ENCODE results near the gene BCL2L12.

Gene BCL2L12

DNA sequence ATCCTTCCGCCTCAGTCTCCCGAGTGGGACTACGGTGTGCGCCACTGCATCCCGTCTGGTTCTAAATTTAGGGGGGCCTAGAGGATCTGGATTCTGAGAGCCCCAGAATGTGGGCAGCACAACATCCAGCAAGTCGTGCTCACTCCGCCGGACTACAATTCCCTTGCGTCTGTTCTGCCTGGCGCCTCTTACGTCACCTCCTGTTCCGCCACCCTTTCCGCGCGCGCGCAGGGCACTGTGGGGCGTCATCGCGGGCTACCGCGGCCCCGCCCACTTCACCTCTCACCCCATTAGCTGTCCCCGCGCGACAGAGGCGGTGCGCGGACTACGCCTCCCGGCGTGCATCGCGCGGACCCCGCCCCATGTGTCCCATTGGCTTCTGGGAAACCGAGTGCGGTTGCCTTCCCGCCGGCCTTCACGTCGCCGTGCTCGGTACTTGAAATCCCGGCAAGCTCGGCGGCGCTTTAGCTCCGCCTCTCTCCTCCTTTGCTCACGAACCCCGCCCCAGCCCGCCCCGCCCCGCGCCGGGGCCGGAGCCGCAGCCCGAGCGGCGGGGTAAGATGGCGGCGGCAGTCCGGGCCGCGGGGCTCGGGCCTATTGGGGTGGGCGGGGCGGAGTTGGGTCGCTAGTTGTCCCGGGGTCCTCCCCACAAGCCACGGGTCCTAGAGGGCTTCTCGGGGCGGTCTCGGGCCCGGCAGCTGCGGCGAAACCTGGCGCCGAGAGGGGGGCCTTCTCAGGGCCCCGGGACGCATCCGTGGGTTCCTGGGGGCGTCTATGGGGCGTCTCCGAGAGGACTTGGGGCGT, 23.8 kb upstream of the BCL2L12 start, which contains the start of gene SCAF1:
Gene SCAF1, plus strand, starts transcription at position 522 of the 804 bp plus-strand sequence. CDS start 2,818 bp downstream, outside the sequence.
- Histone ChIP-seq H4K20me1 (ENCODE audit: insufficient read depth, low read length) (no peaks in the 10 kb centered on the region), H3K9me3 (replicated peaks; ENCODE audit: insufficient read depth, low read length) (no peaks in the 10 kb centered on the region), H3K9ac (ENCODE audit: low read length) (peak within 1 kb of the TSS; percentile 95), H3K4me3 (ENCODE audit: low read length) (peak within 1 kb of the TSS; percentile 85), H3K4me1 (ENCODE audit: low read length) (peaks cover 13% of the 10 kb centered on the region), H2AFZ (ENCODE audit: low read length) (peak within 1 kb of the TSS; percentile 28; the same call in 1 of the 2 replicates), H3K4me2 (ENCODE audit: low read depth, low read length) (peak within 1 kb of the TSS; percentile 93), H3K9me2 (replicated peaks; ENCODE audit: insufficient read depth, low read length) (no peaks in the 10 kb centered on the region), H3K79me2 (ENCODE audit: low read length) (peaks cover 48% of the 10 kb centered on the region), H3K36me3 (replicated peaks; ENCODE audit: insufficient read depth, low read length) (no peaks in the 10 kb centered on the region), H3K27me3 (replicated peaks; ENCODE audit: insufficient read depth, low read length) (0 out of 2 replicates have a peak, but pooled peaks cover 8% of the 10 kb centered on the region), H3K27ac (ENCODE audit: low read length) (peak within 1 kb of the TSS; percentile 95), H3F3A (ENCODE audit: insufficient read depth, low read length) (peaks cover 11% of the 10 kb centered on the region)
- TF ChIP-seq EZH2phosphoT487 (IDR thresholded peaks at IDR 0.05; ENCODE audit: low read length): no peak
- TF ChIP-seq EZH2 (optimal IDR thresholded peaks at IDR 0.05; ENCODE audit: low read depth, low read length): no peak
- TF ChIP-seq, protein P1, sequence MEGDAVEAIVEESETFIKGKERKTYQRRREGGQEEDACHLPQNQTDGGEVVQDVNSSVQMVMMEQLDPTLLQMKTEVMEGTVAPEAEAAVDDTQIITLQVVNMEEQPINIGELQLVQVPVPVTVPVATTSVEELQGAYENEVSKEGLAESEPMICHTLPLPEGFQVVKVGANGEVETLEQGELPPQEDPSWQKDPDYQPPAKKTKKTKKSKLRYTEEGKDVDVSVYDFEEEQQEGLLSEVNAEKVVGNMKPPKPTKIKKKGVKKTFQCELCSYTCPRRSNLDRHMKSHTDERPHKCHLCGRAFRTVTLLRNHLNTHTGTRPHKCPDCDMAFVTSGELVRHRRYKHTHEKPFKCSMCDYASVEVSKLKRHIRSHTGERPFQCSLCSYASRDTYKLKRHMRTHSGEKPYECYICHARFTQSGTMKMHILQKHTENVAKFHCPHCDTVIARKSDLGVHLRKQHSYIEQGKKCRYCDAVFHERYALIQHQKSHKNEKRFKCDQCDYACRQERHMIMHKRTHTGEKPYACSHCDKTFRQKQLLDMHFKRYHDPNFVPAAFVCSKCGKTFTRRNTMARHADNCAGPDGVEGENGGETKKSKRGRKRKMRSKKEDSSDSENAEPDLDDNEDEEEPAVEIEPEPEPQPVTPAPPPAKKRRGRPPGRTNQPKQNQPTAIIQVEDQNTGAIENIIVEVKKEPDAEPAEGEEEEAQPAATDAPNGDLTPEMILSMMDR (IDR thresholded peaks at IDR 0.05; ENCODE audit: low read length): no peak
- DNase-seq: peak; percentile 99

DNA sequence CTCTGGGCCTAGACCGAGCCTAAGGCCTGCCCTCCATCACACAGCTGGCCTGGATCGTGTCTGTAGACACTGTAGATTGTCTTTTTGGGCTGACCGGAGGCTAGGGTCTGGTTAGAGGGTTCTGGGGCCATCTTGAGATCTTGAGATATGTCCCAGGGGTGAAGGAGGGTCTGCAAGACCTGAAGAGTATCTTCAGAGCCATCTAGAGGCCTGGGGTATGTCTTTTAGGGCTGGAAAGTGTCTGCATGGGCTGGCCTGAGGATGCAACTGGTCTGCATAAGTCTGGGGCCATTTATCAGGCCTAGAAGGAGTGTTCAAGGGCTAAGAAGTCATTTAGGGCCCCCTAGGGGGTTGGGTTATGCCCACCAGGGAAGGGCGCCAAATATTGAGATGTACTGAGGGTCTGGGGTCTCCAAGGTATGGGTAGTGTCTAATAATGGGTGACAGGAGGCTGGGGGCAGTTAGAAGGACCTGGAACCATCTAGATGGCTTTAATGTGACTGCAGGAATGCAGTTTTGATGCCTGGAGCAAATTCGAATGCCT, 23.2 kb upstream of the BCL2L12 start:
- peak overlapping the region; percentile 30; the same call in 1 of the 2 replicates for H3K27ac ChIP-seq (ENCODE audit: low read length)
- H3K9me2 ChIP-seq (replicated peaks; ENCODE audit: insufficient read depth, low read length): no peaks in the 10 kb centered on the region
- TF ChIP-seq, protein P1 (IDR thresholded peaks at IDR 0.05; ENCODE audit: low read length): no peak
- TF ChIP-seq EZH2phosphoT487 (IDR thresholded peaks at IDR 0.05; ENCODE audit: low read length) (no peak), EZH2 (optimal IDR thresholded peaks at IDR 0.05; ENCODE audit: low read depth, low read length) (no peak)
- peaks cover 11% of the 10 kb centered on the region for H3F3A ChIP-seq (ENCODE audit: insufficient read depth, low read length)
- H2AFZ ChIP-seq (ENCODE audit: low read length): peak overlapping the region; percentile 28; the same call in 1 of the 2 replicates
- DNase-seq: no peak
- H3K79me2 ChIP-seq (ENCODE audit: low read length): peaks cover 53% of the 10 kb centered on the region
- no peaks in the 10 kb centered on the region for H3K36me3 ChIP-seq (replicated peaks; ENCODE audit: insufficient read depth, low read length)
- peak overlapping the region; percentile 85 for H3K4me3 ChIP-seq (ENCODE audit: low read length)
- no peaks in the 10 kb centered on the region for H4K20me1 ChIP-seq (ENCODE audit: insufficient read depth, low read length)
- 0 out of 2 replicates have a peak, but pooled peaks cover 8% of the 10 kb centered on the region for H3K27me3 ChIP-seq (replicated peaks; ENCODE audit: insufficient read depth, low read length)
- peak overlapping the region; percentile 90 for H3K9ac ChIP-seq (ENCODE audit: low read length)
- peak overlapping the region; percentile 82 for H3K4me2 ChIP-seq (ENCODE audit: low read depth, low read length)
- H3K9me3 ChIP-seq (replicated peaks; ENCODE audit: insufficient read depth, low read length): no peaks in the 10 kb centered on the region
- H3K4me1 ChIP-seq (ENCODE audit: low read length): peaks cover 13% of the 10 kb centered on the region

DNA sequence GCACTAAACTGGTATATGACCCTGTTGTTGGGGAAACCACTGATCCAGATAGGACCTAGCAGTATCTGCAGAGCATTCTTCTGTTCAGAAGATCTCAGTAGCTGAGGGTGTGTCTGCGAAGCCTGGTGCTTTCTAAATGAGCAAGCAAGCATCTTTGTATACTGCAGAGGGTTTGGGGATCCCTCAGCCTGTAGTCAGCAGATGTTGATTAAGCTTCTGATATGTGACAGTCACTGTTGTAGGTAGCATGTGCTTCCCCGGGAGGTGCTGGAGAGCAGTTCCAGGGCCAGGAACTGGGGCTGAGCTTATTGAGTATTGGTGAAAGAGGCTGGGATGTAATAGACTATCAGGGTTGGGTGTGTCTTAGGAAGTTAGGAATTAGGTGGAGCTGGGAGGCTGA, 22.3 kb upstream of the BCL2L12 start:
- no peak overlapping the region for H2AFZ ChIP-seq (ENCODE audit: low read length)
- H3K4me1 ChIP-seq (ENCODE audit: low read length): peaks cover 8% of the 10 kb centered on the region
- H3K4me2 ChIP-seq (ENCODE audit: low read depth, low read length): peak overlapping the region; percentile 82; the same call in 1 of the 2 replicates
- TF ChIP-seq, protein P1 (IDR thresholded peaks at IDR 0.05; ENCODE audit: low read length): no peak
- TF ChIP-seq EZH2phosphoT487 (IDR thresholded peaks at IDR 0.05; ENCODE audit: low read length): no peak
- no peak for TF ChIP-seq EZH2 (optimal IDR thresholded peaks at IDR 0.05; ENCODE audit: low read depth, low read length)
- H3K4me3 ChIP-seq (ENCODE audit: low read length): no peak overlapping the region
- H3K9ac ChIP-seq (ENCODE audit: low read length): peak overlapping the region; percentile 90; the same call in 1 of the 2 replicates
- H3K27me3 ChIP-seq (replicated peaks; ENCODE audit: insufficient read depth, low read length): 0 out of 2 replicates have a peak, but pooled peaks cover 4% of the 10 kb centered on the region
- no peaks in the 10 kb centered on the region for H4K20me1 ChIP-seq (ENCODE audit: insufficient read depth, low read length)
- no peaks in the 10 kb centered on the region for H3K36me3 ChIP-seq (replicated peaks; ENCODE audit: insufficient read depth, low read length)
- no peaks in the 10 kb centered on the region for H3K9me3 ChIP-seq (replicated peaks; ENCODE audit: insufficient read depth, low read length)
- no peak for DNase-seq
- H3K9me2 ChIP-seq (replicated peaks; ENCODE audit: insufficient read depth, low read length): no peaks in the 10 kb centered on the region
- H3F3A ChIP-seq (ENCODE audit: insufficient read depth, low read length): peaks cover 11% of the 10 kb centered on the region
- H3K79me2 ChIP-seq (ENCODE audit: low read length): peaks cover 53% of the 10 kb centered on the region
- no peak overlapping the region for H3K27ac ChIP-seq (ENCODE audit: low read length)

Measured in MM.1S (cell line).